ENCODE data around the gene LMNB1.

- TF ChIP-seq MYC (CRISPR knock-in tag; IDR thresholded peaks at IDR 0.05; ENCODE audit: borderline replicate concordance) (no peak), RBFOX2 (IDR thresholded peaks at IDR 0.05; ENCODE audit: low read depth, low read length) (no peak), CTCF (CRISPR knock-in tag; IDR thresholded peaks at IDR 0.05) (no peak)
- TF ChIP-seq, protein P1, sequence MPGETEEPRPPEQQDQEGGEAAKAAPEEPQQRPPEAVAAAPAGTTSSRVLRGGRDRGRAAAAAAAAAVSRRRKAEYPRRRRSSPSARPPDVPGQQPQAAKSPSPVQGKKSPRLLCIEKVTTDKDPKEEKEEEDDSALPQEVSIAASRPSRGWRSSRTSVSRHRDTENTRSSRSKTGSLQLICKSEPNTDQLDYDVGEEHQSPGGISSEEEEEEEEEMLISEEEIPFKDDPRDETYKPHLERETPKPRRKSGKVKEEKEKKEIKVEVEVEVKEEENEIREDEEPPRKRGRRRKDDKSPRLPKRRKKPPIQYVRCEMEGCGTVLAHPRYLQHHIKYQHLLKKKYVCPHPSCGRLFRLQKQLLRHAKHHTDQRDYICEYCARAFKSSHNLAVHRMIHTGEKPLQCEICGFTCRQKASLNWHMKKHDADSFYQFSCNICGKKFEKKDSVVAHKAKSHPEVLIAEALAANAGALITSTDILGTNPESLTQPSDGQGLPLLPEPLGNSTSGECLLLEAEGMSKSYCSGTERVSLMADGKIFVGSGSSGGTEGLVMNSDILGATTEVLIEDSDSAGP (CRISPR knock-in tag; IDR thresholded peaks at IDR 0.05; ENCODE audit: borderline replicate concordance), result no peak
Observed at GRCh38 chr5:126793097-126793496, 16.2 kb downstream of the LMNB1 start.
